Measurements from ENCODE around the gene FBLN7.
"Not testable (repeated sequence)": the region's sequence is repeated elsewhere in the genome, so short reads cannot be mapped to it uniquely, and the experiment has no call there.

The FBLN7 gene

GRCh38 chr2:112199188-112199587, 61.0 kb downstream of the FBLN7 start:
- no peak overlapping the region for H2AFZ ChIP-seq (ENCODE audit: low read length, unreplicated experiment)
- H3K79me2 ChIP-seq (ENCODE audit: control insufficient read depth, insufficient read depth, low read length, unreplicated experiment), result no peaks in the 10 kb centered on the region
- H3K36me3 ChIP-seq (ENCODE audit: insufficient read depth, low read length), result no peaks in the 10 kb centered on the region
- no peak overlapping the region for H3K4me3 ChIP-seq (ENCODE audit: low read depth, low read length)
- no peaks in the 10 kb centered on the region for H3K27me3 ChIP-seq (ENCODE audit: insufficient read depth, low read length)
- no peak overlapping the region for H3K27ac ChIP-seq (ENCODE audit: low read depth, low read length)
- no peaks in the 10 kb centered on the region for H3K4me1 ChIP-seq (ENCODE audit: control insufficient read depth, insufficient read depth, low read length, unreplicated experiment)

- no peaks in the 10 kb centered on the region for H3K4me1 ChIP-seq (ENCODE audit: control insufficient read depth, insufficient read depth, low read length, unreplicated experiment)
- no peak overlapping the region for H2AFZ ChIP-seq (ENCODE audit: low read length, unreplicated experiment)
- H3K27ac ChIP-seq (ENCODE audit: low read depth, low read length), result no peak overlapping the region
- no peak overlapping the region for H3K4me3 ChIP-seq (ENCODE audit: low read depth, low read length)
- H3K79me2 ChIP-seq (ENCODE audit: control insufficient read depth, insufficient read depth, low read length, unreplicated experiment), result no peaks in the 10 kb centered on the region
- no peaks in the 10 kb centered on the region for H3K36me3 ChIP-seq (ENCODE audit: insufficient read depth, low read length)
- no peaks in the 10 kb centered on the region for H3K27me3 ChIP-seq (ENCODE audit: insufficient read depth, low read length)
Observed at GRCh38 chr2:112201696-112202430, 63.7 kb downstream of the FBLN7 start.

GRCh38 chr2:112204411-112204810, 66.2 kb downstream of the FBLN7 start:
- no peak overlapping the region for H3K27ac ChIP-seq (ENCODE audit: low read depth, low read length)
- no peaks in the 10 kb centered on the region for H3K4me1 ChIP-seq (ENCODE audit: control insufficient read depth, insufficient read depth, low read length, unreplicated experiment)
- no peak overlapping the region for H2AFZ ChIP-seq (ENCODE audit: low read length, unreplicated experiment)
- H3K4me3 ChIP-seq (ENCODE audit: low read depth, low read length), result no peak overlapping the region
- H3K79me2 ChIP-seq (ENCODE audit: control insufficient read depth, insufficient read depth, low read length, unreplicated experiment), result no peaks in the 10 kb centered on the region
- no peaks in the 10 kb centered on the region for H3K27me3 ChIP-seq (ENCODE audit: insufficient read depth, low read length)
- no peaks in the 10 kb centered on the region for H3K36me3 ChIP-seq (ENCODE audit: insufficient read depth, low read length)

- not testable (repeated sequence) for H3K79me2 ChIP-seq (ENCODE audit: control insufficient read depth, insufficient read depth, low read length, unreplicated experiment); H3K4me1 ChIP-seq (ENCODE audit: control insufficient read depth, insufficient read depth, low read length, unreplicated experiment); H3K36me3 ChIP-seq (ENCODE audit: insufficient read depth, low read length); H2AFZ ChIP-seq (ENCODE audit: low read length, unreplicated experiment); H3K27ac ChIP-seq (ENCODE audit: low read depth, low read length); H3K27me3 ChIP-seq (ENCODE audit: insufficient read depth, low read length); H3K4me3 ChIP-seq (ENCODE audit: low read depth, low read length)
Observed at GRCh38 chr2:112207905-112208304, 69.7 kb downstream of the FBLN7 start.

- Histone ChIP-seq H3K79me2 (ENCODE audit: control insufficient read depth, insufficient read depth, low read length, unreplicated experiment) (no peaks in the 10 kb centered on the region), H3K36me3 (ENCODE audit: insufficient read depth, low read length) (no peaks in the 10 kb centered on the region; the same call in 1 of the 2 replicates), H3K27ac (ENCODE audit: low read depth, low read length) (no peak overlapping the region), H3K4me3 (ENCODE audit: low read depth, low read length) (no peak overlapping the region), H2AFZ (ENCODE audit: low read length, unreplicated experiment) (no peak overlapping the region), H3K27me3 (ENCODE audit: insufficient read depth, low read length) (no peaks in the 10 kb centered on the region), H3K4me1 (ENCODE audit: control insufficient read depth, insufficient read depth, low read length, unreplicated experiment) (no peaks in the 10 kb centered on the region)
Observed at GRCh38 chr2:112216167-112216566, 78.0 kb downstream of the FBLN7 start.

GRCh38 chr2:112217854-112218253, 79.7 kb downstream of the FBLN7 start:
- H2AFZ ChIP-seq (ENCODE audit: low read length, unreplicated experiment), result no peak overlapping the region
- no peak overlapping the region for H3K4me3 ChIP-seq (ENCODE audit: low read depth, low read length)

GRCh38 chr2:112220186-112220585, 82.0 kb downstream of the FBLN7 start:
- Histone ChIP-seq H3K27ac (ENCODE audit: low read depth, low read length) (no peak overlapping the region), H3K4me1 (ENCODE audit: control insufficient read depth, insufficient read depth, low read length, unreplicated experiment) (no peaks in the 10 kb centered on the region), H2AFZ (ENCODE audit: low read length, unreplicated experiment) (no peak overlapping the region), H3K36me3 (ENCODE audit: insufficient read depth, low read length) (peaks cover 20% of the 10 kb centered on the region), H3K4me3 (ENCODE audit: low read depth, low read length) (no peak overlapping the region), H3K27me3 (ENCODE audit: insufficient read depth, low read length) (no peaks in the 10 kb centered on the region), H3K79me2 (ENCODE audit: control insufficient read depth, insufficient read depth, low read length, unreplicated experiment) (no peaks in the 10 kb centered on the region)

More at GRCh38 chr2:112217854-112218253, 79.7 kb downstream of the FBLN7 start:
- Histone ChIP-seq H3K79me2 (ENCODE audit: control insufficient read depth, insufficient read depth, low read length, unreplicated experiment) (no peaks in the 10 kb centered on the region), H3K27ac (ENCODE audit: low read depth, low read length) (no peak overlapping the region), H3K4me1 (ENCODE audit: control insufficient read depth, insufficient read depth, low read length, unreplicated experiment) (no peaks in the 10 kb centered on the region), H3K36me3 (ENCODE audit: insufficient read depth, low read length) (peaks cover 15% of the 10 kb centered on the region), H3K27me3 (ENCODE audit: insufficient read depth, low read length) (no peaks in the 10 kb centered on the region)

GRCh38 chr2:112220831-112221230, 82.6 kb downstream of the FBLN7 start:
- H3K79me2 ChIP-seq (ENCODE audit: control insufficient read depth, insufficient read depth, low read length, unreplicated experiment), result no peaks in the 10 kb centered on the region
- H3K27me3 ChIP-seq (ENCODE audit: insufficient read depth, low read length), result no peaks in the 10 kb centered on the region
- no peaks in the 10 kb centered on the region for H3K4me1 ChIP-seq (ENCODE audit: control insufficient read depth, insufficient read depth, low read length, unreplicated experiment)
- H2AFZ ChIP-seq (ENCODE audit: low read length, unreplicated experiment), result no peak overlapping the region
- H3K36me3 ChIP-seq (ENCODE audit: insufficient read depth, low read length), result peaks cover 20% of the 10 kb centered on the region
- no peak overlapping the region for H3K27ac ChIP-seq (ENCODE audit: low read depth, low read length)
- H3K4me3 ChIP-seq (ENCODE audit: low read depth, low read length), result no peak overlapping the region

- Histone ChIP-seq H3K79me2 (ENCODE audit: control insufficient read depth, insufficient read depth, low read length, unreplicated experiment) (no peaks in the 10 kb centered on the region), H2AFZ (ENCODE audit: low read length, unreplicated experiment) (no peak overlapping the region), H3K4me1 (ENCODE audit: control insufficient read depth, insufficient read depth, low read length, unreplicated experiment) (peaks cover 15% of the 10 kb centered on the region), H3K36me3 (ENCODE audit: insufficient read depth, low read length) (peaks cover 12% of the 10 kb centered on the region; the same call in 1 of the 2 replicates), H3K27me3 (ENCODE audit: insufficient read depth, low read length) (no peaks in the 10 kb centered on the region), H3K4me3 (ENCODE audit: low read depth, low read length) (no peak overlapping the region), H3K27ac (ENCODE audit: low read depth, low read length) (peak overlapping the region; percentile 61)
Observed at GRCh38 chr2:112229348-112229747, 91.2 kb downstream of the FBLN7 start.

GRCh38 chr2:112230371-112230770, 92.2 kb downstream of the FBLN7 start:
- H3K27me3 ChIP-seq (ENCODE audit: insufficient read depth, low read length), result no peaks in the 10 kb centered on the region
- H3K36me3 ChIP-seq (ENCODE audit: insufficient read depth, low read length), result peaks cover 7% of the 10 kb centered on the region; the same call in 1 of the 2 replicates
- no peaks in the 10 kb centered on the region for H3K79me2 ChIP-seq (ENCODE audit: control insufficient read depth, insufficient read depth, low read length, unreplicated experiment)

More at GRCh38 chr2:112230371-112230770, 92.2 kb downstream of the FBLN7 start:
- H3K4me3 ChIP-seq (ENCODE audit: low read depth, low read length), result no peak overlapping the region
- H2AFZ ChIP-seq (ENCODE audit: low read length, unreplicated experiment), result no peak overlapping the region
- no peak overlapping the region for H3K27ac ChIP-seq (ENCODE audit: low read depth, low read length)
- H3K4me1 ChIP-seq (ENCODE audit: control insufficient read depth, insufficient read depth, low read length, unreplicated experiment), result peaks cover 15% of the 10 kb centered on the region

All from ACC112 (cell line).